PFSK-1 (cell line): ENCODE results near the gene C10orf95.

Experiments used
- POLR2AphosphoS5 ChIP-seq: IDR thresholded peaks from 2 replicates; pipeline ENCODE4 v1.6.1; 2012; ENCODE audit warnings: low read depth, mild to moderate bottlenecking, control low read depth, low read length, moderate library complexity
- SIN3A ChIP-seq: IDR thresholded peaks from 2 replicates; pipeline ENCODE4 v1.6.1; 2012; ENCODE audit warnings: mild to moderate bottlenecking, low read length, moderate library complexity, borderline replicate concordance; ENCODE audit not compliant: insufficient read depth

- TF ChIP-seq POLR2AphosphoS5 (no peak), SIN3A (no peak)
These were observed 45.7 kb downstream of the C10orf95 start for GRCh38 chr10:102405632-102406031.
